Measurements from ENCODE around the gene CLDN22.

The CLDN22 gene

DNA sequence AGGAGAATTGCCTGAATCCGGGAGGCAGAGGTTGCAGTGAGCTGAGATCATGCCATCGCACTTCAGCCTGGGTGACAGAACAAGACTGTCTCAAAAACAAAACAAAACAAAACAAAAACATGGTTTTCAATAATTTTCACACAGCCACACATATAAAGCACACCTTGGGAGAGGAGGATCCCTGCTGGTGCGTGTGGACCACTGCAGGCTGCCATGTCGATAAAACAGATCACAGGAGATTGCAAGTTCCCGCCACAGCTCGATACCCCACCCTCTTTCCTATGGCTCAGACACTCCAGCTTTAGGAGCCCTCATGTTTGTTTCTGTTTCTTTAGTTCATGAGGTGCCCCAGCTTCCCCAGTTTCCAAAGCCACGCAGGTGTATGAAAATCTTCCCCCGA, 33.5 kb upstream of the CLDN22 start:
- TF ChIP-seq, protein P1, sequence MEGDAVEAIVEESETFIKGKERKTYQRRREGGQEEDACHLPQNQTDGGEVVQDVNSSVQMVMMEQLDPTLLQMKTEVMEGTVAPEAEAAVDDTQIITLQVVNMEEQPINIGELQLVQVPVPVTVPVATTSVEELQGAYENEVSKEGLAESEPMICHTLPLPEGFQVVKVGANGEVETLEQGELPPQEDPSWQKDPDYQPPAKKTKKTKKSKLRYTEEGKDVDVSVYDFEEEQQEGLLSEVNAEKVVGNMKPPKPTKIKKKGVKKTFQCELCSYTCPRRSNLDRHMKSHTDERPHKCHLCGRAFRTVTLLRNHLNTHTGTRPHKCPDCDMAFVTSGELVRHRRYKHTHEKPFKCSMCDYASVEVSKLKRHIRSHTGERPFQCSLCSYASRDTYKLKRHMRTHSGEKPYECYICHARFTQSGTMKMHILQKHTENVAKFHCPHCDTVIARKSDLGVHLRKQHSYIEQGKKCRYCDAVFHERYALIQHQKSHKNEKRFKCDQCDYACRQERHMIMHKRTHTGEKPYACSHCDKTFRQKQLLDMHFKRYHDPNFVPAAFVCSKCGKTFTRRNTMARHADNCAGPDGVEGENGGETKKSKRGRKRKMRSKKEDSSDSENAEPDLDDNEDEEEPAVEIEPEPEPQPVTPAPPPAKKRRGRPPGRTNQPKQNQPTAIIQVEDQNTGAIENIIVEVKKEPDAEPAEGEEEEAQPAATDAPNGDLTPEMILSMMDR (conservative IDR thresholded peaks at IDR 0.05; ENCODE audit: low read depth, low read length): no peak
- H3K27me3 ChIP-seq (ENCODE audit: insufficient read depth, low read depth): no peaks in the 10 kb centered on the region
- no peaks in the 10 kb centered on the region for H3K79me2 ChIP-seq (ENCODE audit: insufficient read depth, low read depth)
- no peaks in the 10 kb centered on the region for H3K36me3 ChIP-seq (ENCODE audit: insufficient read depth)
- H3K4me2 ChIP-seq: no peak overlapping the region
- no peaks in the 10 kb centered on the region for H3K4me1 ChIP-seq (ENCODE audit: low read depth, poor library complexity, severe bottlenecking)
- no peak overlapping the region for H3K9ac ChIP-seq
- H3K4me3 ChIP-seq (IDR thresholded peaks at IDR 0.05; ENCODE audit: insufficient read depth, low read depth, low read length): no peak overlapping the region
- no peak overlapping the region for H2AFZ ChIP-seq (ENCODE audit: low read depth)
- no peak overlapping the region for H3K27ac ChIP-seq
- H4K20me1 ChIP-seq (ENCODE audit: insufficient read depth): no peaks in the 10 kb centered on the region

GRCh38 chr4:183352546-183352945, 32.5 kb upstream of the CLDN22 start:
- Histone ChIP-seq H3K27ac (no peak overlapping the region), H3K9ac (no peak overlapping the region), H3K79me2 (ENCODE audit: insufficient read depth, low read depth) (no peaks in the 10 kb centered on the region), H4K20me1 (ENCODE audit: insufficient read depth) (no peaks in the 10 kb centered on the region), H3K27me3 (ENCODE audit: insufficient read depth, low read depth) (no peaks in the 10 kb centered on the region), H3K4me2 (no peak overlapping the region), H2AFZ (ENCODE audit: low read depth) (no peak overlapping the region), H3K4me1 (ENCODE audit: low read depth, poor library complexity, severe bottlenecking) (no peaks in the 10 kb centered on the region), H3K36me3 (ENCODE audit: insufficient read depth) (no peaks in the 10 kb centered on the region), H3K4me3 (IDR thresholded peaks at IDR 0.05; ENCODE audit: insufficient read depth, low read depth, low read length) (no peak overlapping the region)
- TF ChIP-seq, protein P1 (conservative IDR thresholded peaks at IDR 0.05; ENCODE audit: low read depth, low read length): no peak

DNA sequence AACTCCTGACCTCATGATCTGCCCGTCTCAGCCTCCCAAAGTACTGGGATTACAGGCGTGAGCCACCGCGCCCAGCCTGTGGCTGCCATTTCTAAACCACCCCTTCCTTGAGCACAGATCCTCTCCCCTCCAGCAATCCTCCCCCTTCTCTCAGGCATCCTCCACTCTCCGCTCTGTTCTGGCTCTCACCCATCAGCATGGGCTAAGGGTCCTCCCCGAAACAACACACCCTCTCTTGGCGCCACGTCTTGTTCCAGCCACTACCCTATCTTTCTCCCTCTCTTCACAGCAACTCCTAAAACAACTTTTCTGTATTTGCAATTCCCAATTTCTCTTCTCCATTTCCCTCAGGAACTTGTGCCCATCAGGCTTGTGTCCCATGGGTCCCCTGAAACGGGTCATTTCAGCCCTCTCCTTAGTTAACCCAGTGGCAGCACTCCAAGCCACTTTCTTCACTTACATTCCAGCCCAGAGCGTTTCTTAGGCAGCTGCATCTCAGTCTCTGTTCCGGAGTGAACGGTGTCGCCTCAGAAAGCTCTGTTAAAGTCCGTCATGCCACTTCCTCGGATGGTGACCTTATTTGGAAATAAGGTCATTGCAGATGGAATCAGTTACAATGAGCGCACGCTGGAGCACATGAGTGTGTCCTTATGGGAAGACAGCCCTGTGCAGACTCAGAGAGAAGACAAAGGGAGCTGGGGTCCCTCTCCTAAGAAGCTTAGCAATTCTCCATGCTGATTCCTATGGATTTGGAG, 30.4 kb upstream of the CLDN22 start:
- no peak overlapping the region for H3K4me3 ChIP-seq (IDR thresholded peaks at IDR 0.05; ENCODE audit: insufficient read depth, low read depth, low read length)
- H3K4me1 ChIP-seq (ENCODE audit: low read depth, poor library complexity, severe bottlenecking): no peaks in the 10 kb centered on the region
- TF ChIP-seq, protein P1 (conservative IDR thresholded peaks at IDR 0.05; ENCODE audit: low read depth, low read length): no peak
- H3K36me3 ChIP-seq (ENCODE audit: insufficient read depth): no peaks in the 10 kb centered on the region
- no peak overlapping the region for H2AFZ ChIP-seq (ENCODE audit: low read depth)
- H3K27me3 ChIP-seq (ENCODE audit: insufficient read depth, low read depth): no peaks in the 10 kb centered on the region
- no peak overlapping the region for H3K27ac ChIP-seq
- no peaks in the 10 kb centered on the region for H4K20me1 ChIP-seq (ENCODE audit: insufficient read depth)
- no peaks in the 10 kb centered on the region for H3K79me2 ChIP-seq (ENCODE audit: insufficient read depth, low read depth)
- no peak overlapping the region for H3K9ac ChIP-seq
- H3K4me2 ChIP-seq: no peak overlapping the region

- Histone ChIP-seq H3K27me3 (ENCODE audit: insufficient read depth, low read depth) (no peaks in the 10 kb centered on the region), H2AFZ (ENCODE audit: low read depth) (no peak overlapping the region), H3K79me2 (ENCODE audit: insufficient read depth, low read depth) (no peaks in the 10 kb centered on the region), H3K36me3 (ENCODE audit: insufficient read depth) (no peaks in the 10 kb centered on the region), H4K20me1 (ENCODE audit: insufficient read depth) (no peaks in the 10 kb centered on the region), H3K4me3 (IDR thresholded peaks at IDR 0.05; ENCODE audit: insufficient read depth, low read depth, low read length) (no peak overlapping the region), H3K4me1 (ENCODE audit: low read depth, poor library complexity, severe bottlenecking) (no peaks in the 10 kb centered on the region), H3K9ac (no peak overlapping the region), H3K27ac (no peak overlapping the region), H3K4me2 (no peak overlapping the region)
- TF ChIP-seq, protein P1 (conservative IDR thresholded peaks at IDR 0.05; ENCODE audit: low read depth, low read length): no peak
Measured at GRCh38 chr4:183349673-183350072, 29.6 kb upstream of the CLDN22 start.

Measured in KMS-11 (cell line).